ENCODE results near the gene ADCY7. TPM values are rescaled to one million over a fixed set of nuclear protein-coding genes. Genes with fewer than 3 reads are reported as not detected.
A peak's percentile ranks its signal among the peaks of the same experiment; 100 is the strongest.

The ADCY7 gene
- total RNA-seq, 1 experiment from 2014 or later, result 39.3 TPM

- Histone ChIP-seq H3F3A (ENCODE audit: insufficient read depth, low read depth) (peaks cover 4% of the 10 kb centered on the region), H4K20me1 (ENCODE audit: insufficient read depth) (no peaks in the 10 kb centered on the region; the same call in 1 of the 2 replicates), H3K36me3 (ENCODE audit: low read depth) (no peaks in the 10 kb centered on the region), H2AFZ (peak overlapping the region; percentile 93), H3K27ac (peak overlapping the region; percentile 17; the same call in 1 of the 2 replicates), H3K27me3 (ENCODE audit: insufficient read depth, low read depth) (no peaks in the 10 kb centered on the region), H3K4me3 (peak overlapping the region; percentile 85), H3K79me2 (ENCODE audit: low read depth) (peaks cover 18% of the 10 kb centered on the region; the same call in 1 of the 2 replicates), H3K4me2 (peak overlapping the region; percentile 92), H3K4me1 (replicated peaks; ENCODE audit: insufficient read depth) (peaks cover 7% of the 10 kb centered on the region), H3K9me2 (ENCODE audit: insufficient read depth) (no peaks in the 10 kb centered on the region), H3K9me3 (ENCODE audit: insufficient read depth, low read depth) (no peaks in the 10 kb centered on the region)
- no TSS peak for BruUV-seq (replicated peaks)
- ChIA-PET CTCF (no interaction called here), POLR2A (ENCODE audit: unreplicated experiment) (no interaction called here)
- DNase-seq, result peak in 1 of 2 experiments; percentile 21
- TF ChIP-seq, protein P1, sequence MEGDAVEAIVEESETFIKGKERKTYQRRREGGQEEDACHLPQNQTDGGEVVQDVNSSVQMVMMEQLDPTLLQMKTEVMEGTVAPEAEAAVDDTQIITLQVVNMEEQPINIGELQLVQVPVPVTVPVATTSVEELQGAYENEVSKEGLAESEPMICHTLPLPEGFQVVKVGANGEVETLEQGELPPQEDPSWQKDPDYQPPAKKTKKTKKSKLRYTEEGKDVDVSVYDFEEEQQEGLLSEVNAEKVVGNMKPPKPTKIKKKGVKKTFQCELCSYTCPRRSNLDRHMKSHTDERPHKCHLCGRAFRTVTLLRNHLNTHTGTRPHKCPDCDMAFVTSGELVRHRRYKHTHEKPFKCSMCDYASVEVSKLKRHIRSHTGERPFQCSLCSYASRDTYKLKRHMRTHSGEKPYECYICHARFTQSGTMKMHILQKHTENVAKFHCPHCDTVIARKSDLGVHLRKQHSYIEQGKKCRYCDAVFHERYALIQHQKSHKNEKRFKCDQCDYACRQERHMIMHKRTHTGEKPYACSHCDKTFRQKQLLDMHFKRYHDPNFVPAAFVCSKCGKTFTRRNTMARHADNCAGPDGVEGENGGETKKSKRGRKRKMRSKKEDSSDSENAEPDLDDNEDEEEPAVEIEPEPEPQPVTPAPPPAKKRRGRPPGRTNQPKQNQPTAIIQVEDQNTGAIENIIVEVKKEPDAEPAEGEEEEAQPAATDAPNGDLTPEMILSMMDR (conservative IDR thresholded peaks at IDR 0.05), result no peak
- TF ChIP-seq EZH2 (IDR thresholded peaks at IDR 0.05; ENCODE audit: low read depth), result no peak
- intact Hi-C loops (cut with micrococcal nuclease; ENCODE audit: unreplicated experiment), result loop anchor here (5.0 kb wide), 1 partner anchor 66 kb away; no protein-coding TSS in a partner anchor
Measured at GRCh38 chr16:50246299-50247122, 19.8 kb upstream of the ADCY7 start.

DNA sequence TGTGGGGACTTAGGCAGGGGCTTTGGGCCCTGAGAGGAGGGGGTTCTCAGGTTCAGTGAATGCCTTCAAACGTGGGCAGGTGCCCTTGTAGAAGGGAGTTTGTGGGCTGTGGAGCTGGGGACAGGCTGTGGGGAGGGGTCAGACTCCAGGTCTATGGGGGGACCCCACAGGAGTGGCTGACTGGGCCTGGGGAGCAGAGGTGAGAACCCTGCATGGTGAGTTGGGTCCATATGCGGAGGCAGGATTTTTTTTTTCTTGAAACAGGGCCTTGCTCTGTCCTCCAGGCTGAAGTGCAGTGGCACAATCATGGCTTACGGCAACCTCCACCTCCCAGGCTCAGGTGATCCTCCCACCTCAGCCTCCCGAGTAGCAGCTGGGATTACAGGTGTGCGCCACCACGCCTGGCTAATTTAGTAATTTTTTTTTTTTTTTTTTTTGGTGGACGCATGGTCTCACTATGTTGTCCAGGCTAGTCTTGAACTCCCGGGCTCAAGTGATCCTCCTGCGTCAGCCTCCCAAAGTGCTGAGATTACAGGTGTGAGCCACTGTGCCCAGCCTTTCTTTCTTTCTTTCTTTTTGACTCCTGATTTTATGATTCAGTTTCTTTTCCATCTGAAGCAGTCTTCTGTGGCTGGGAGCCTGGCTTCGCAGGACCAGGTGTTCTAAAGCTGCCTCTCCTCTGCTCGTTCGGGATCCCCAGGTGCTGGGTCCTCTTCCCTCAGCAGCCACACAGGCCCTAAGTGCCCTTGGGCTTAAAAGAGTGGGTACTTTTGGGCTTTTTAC lies 19.0 kb upstream of the ADCY7 start:
- peak overlapping the region; percentile 93 for H2AFZ ChIP-seq
- CTCF ChIA-PET, result interaction anchor here (0.6 kb wide), 1 partner anchor 71 kb away, joined by 5 read pairs; no protein-coding TSS in a partner anchor
- BruUV-seq (replicated peaks), result TSS peak; percentile 21

DNA sequence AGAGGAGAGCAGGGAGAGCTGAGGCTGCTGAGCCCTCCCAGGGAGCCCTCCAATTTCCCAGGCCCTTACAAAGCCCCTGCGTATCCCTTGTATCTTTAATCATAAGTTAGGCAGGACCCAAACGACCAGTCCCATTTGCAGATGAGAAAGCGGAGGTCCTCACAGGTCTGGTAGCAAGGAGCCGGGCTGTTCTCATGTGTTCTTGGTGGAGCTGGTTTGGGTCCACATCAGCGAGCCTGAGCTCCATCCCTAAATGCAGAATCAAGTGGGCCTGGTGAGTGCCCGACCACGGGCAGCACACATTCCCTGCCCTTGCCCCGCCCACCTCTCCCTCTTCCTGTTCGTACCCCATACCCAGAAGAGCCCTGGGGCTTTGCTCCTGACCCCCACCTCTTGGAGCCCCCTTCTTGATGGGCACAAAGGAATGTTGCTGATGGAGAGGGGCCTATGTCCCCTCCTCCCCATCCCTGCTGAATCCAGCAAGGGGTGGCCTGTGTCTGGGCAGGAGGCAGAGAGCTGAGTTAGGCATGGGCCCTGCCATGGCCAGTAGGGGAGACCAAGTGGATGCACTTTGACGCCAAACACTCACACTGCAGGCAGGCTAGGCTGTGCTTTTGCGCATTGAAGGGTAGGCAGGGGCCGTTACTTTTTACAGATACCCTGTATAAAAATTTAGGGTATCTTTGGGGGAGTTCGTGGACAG lies 18.3 kb upstream of the ADCY7 start:
- Histone ChIP-seq H3K79me2 (ENCODE audit: low read depth) (peaks cover 18% of the 10 kb centered on the region; the same call in 1 of the 2 replicates), H3K4me2 (no peak overlapping the region), H3K4me1 (replicated peaks; ENCODE audit: insufficient read depth) (peaks cover 7% of the 10 kb centered on the region), H3K36me3 (ENCODE audit: low read depth) (no peaks in the 10 kb centered on the region), H3K27ac (no peak overlapping the region), H3K27me3 (ENCODE audit: insufficient read depth, low read depth) (no peaks in the 10 kb centered on the region), H3K9me3 (ENCODE audit: insufficient read depth, low read depth) (no peaks in the 10 kb centered on the region), H3F3A (ENCODE audit: insufficient read depth, low read depth) (peaks cover 4% of the 10 kb centered on the region), H2AFZ (no peak overlapping the region), H3K9me2 (ENCODE audit: insufficient read depth) (no peaks in the 10 kb centered on the region), H3K4me3 (no peak overlapping the region), H4K20me1 (ENCODE audit: insufficient read depth) (no peaks in the 10 kb centered on the region; the same call in 1 of the 2 replicates)
- no TSS peak for BruUV-seq (replicated peaks)
- intact Hi-C loops (cut with micrococcal nuclease; ENCODE audit: unreplicated experiment), result loop anchor here (5.0 kb wide), 1 partner anchor 64 kb away; no protein-coding TSS in a partner anchor
- POLR2A ChIA-PET (ENCODE audit: unreplicated experiment), result no interaction called here
- CTCF ChIA-PET, result no interaction called here
- TF ChIP-seq, protein P1 (conservative IDR thresholded peaks at IDR 0.05), result no peak
- TF ChIP-seq EZH2 (IDR thresholded peaks at IDR 0.05; ENCODE audit: low read depth), result no peak
- no peak for DNase-seq

More for the DNA sequence above, 19.0 kb upstream of the ADCY7 start:
- no peak overlapping the region for H3K27ac ChIP-seq
- TF ChIP-seq EZH2 (IDR thresholded peaks at IDR 0.05; ENCODE audit: low read depth), result no peak
- DNase-seq, result no peak
- peaks cover 18% of the 10 kb centered on the region; the same call in 1 of the 2 replicates for H3K79me2 ChIP-seq (ENCODE audit: low read depth)
- no peaks in the 10 kb centered on the region for H3K27me3 ChIP-seq (ENCODE audit: insufficient read depth, low read depth)
- H3K4me3 ChIP-seq, result peak overlapping the region; percentile 85
- POLR2A ChIA-PET (ENCODE audit: unreplicated experiment), result no interaction called here
- H3K36me3 ChIP-seq (ENCODE audit: low read depth), result no peaks in the 10 kb centered on the region
- H3K9me3 ChIP-seq (ENCODE audit: insufficient read depth, low read depth), result no peaks in the 10 kb centered on the region
- intact Hi-C loops (cut with micrococcal nuclease; ENCODE audit: unreplicated experiment), result loop anchor here (5.0 kb wide), 1 partner anchor 65 kb away; no protein-coding TSS in a partner anchor
- H3F3A ChIP-seq (ENCODE audit: insufficient read depth, low read depth), result peaks cover 4% of the 10 kb centered on the region
- H3K9me2 ChIP-seq (ENCODE audit: insufficient read depth), result no peaks in the 10 kb centered on the region
- peak overlapping the region; percentile 92 for H3K4me2 ChIP-seq
- no peaks in the 10 kb centered on the region; the same call in 1 of the 2 replicates for H4K20me1 ChIP-seq (ENCODE audit: insufficient read depth)
- H3K4me1 ChIP-seq (replicated peaks; ENCODE audit: insufficient read depth), result peaks cover 7% of the 10 kb centered on the region
